ENCODE results near the gene CEP41.
"Not testable (repeated sequence)": the region's sequence is repeated elsewhere in the genome, so short reads cannot be mapped to it uniquely, and the experiment has no call there.

The CEP41 gene

GRCh38 chr7:130461272-130461671, 20.5 kb upstream of the CEP41 start:
- DNase-seq: no peak

GRCh38 chr7:130458257-130458656, 17.4 kb upstream of the CEP41 start:
- DNase-seq: no peak

GRCh38 chr7:130454959-130455358, 14.1 kb upstream of the CEP41 start:
- no peak for DNase-seq

- no peak for DNase-seq
These were observed 12.1 kb upstream of the CEP41 start for GRCh38 chr7:130452951-130453350.

DNA sequence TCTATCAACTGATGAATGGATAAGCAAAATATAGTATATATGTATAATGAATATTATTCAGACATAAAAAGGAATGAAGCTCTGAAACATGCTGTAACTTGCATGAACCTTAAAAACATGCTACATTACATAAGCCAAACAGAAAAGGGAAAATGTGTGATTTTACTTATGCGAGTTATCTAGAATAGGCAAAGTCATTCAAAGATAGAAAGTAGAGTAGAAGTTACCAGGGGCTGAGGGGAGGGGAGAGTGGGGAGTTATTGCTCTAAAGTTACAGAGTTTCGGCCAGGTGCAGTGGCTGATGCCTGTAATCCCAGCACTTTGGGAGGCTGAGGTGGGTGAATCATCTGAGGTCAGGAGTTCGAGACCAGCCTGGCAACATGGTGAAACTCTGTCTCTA, 10.5 kb upstream of the CEP41 start:
- not testable (repeated sequence) for DNase-seq

DNA sequence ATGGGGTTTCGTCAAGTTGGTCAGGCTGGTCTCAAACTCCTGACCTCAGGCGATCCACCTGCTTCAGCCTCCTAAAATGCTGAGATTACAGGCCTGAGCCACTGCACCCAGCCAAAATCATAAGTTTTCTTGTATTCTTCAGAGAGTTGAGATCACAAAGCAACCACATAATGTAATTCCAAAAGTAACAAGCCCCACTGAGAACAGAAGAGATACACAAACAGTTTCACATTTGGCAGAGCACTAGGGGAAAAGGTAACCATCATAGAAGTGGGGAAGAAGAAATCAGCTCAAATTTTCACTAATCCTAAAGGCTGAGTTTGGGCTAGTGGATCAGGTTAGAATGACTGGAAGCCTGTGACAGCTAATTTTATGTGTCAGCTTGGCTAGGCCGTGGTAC, 5.4 kb upstream of the CEP41 start:
- no peak for DNase-seq

GRCh38 chr7:130444751-130445407, 4.1 kb upstream of the CEP41 start:
- DNase-seq: no peak

GRCh38 chr7:130444234-130444633, 3.4 kb upstream of the CEP41 start:
- no peak for DNase-seq

DNA sequence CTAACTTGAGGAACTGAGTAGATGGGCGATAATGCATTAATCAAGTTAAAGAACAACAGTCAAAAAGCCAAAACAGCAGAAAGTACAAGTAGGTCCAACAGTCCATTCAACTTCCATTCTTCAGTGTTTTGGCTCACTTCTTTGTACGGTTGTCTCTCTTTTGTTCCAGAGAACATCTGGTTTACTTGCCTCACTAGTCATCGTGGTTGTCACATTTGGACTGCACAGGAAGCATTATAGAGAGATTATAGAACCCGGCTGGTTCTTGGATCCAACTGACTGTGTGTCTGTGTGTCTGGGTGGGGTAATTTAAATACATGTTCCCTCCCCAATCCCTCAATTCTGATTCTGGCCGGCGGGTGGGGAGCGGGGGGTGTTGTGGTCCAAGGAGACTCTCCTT, 1.8 kb upstream of the CEP41 start:
- no peak for DNase-seq

GRCh38 chr7:130441408-130441869, 623 bp upstream of the CEP41 start:
- no peak for DNase-seq

DNA sequence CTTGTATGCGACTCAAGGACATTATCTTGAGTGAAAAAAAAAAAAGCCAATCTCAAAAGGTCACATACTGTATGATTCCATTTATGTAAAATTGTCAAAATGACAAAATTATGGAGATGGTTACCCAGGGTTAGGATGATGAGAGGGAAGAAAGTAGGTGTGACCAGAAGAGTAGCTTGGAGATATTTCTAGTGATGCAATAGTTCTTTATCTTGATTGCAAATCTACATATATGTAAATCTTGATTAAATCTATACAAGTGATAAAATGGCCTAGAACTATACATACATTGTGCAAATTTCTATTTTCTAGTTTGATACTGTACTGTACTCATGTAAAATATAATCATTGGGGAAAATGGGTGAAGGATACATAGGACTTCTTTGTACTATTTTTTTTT, 4.6 kb downstream of the CEP41 start:
- no peak for DNase-seq

DNA sequence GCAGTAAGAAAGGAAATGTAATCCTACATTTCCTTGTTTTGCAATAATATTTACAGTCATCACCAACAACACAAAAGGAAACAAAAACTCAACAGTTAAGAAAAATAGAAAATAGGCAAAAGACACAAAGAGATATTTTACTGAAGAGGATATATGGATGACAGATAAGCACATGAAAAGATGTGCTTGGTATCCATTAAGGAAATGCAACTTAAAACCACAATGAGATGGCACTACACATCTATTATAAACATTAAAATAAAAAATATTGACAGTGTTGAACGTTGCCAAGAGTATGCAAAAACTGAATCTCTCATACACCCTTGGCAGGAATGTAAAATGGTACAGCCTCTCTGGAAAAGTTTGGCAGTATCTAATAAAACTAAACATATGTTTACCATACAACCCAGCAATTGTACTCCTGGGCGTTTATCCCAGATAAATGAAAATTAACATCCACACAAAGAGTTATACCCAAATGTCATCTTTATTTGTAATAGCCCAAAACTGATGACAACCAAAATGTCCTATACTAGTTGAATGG, 5.4 kb downstream of the CEP41 start:
- no peak for DNase-seq

DNA sequence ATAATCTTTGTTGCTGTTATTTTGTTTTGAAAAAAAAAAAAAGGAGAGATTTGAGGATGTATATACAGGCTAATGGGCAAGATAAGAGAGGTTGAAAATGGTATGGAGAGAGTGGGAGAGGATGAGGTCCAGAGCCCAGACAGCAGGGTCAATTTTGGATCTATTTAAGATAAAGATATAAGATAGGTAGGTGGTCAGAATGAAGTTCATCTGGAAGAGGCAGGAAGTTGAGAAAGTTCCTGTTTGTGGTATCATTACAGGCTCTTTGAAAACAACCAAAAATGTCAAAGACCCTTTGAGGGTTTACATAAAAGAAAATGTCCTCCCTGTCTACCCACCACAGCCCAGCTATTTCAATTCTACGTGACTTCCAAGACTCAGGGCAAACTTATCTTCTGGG, 7.5 kb downstream of the CEP41 start:
- no peak for DNase-seq

DNA sequence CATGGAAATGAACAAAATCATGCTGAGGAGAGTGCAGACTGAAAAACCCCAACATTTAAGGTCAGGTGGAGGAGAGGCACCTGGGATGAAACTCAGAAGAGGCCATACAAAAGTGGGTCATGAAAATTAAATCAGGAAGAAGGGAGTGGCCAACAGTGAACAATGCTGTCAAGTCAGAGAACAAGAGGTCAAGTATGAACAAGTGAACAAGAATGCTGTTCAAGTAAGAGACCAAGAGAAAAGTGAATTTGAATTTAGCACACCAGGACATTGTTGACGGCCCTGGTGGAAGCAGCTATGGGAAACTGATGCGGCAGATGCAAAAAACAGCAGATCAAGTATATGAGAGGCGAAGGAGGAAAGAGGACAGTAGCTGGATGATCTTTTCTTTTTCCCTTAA, 7.9 kb downstream of the CEP41 start:
- DNase-seq: no peak

DNA sequence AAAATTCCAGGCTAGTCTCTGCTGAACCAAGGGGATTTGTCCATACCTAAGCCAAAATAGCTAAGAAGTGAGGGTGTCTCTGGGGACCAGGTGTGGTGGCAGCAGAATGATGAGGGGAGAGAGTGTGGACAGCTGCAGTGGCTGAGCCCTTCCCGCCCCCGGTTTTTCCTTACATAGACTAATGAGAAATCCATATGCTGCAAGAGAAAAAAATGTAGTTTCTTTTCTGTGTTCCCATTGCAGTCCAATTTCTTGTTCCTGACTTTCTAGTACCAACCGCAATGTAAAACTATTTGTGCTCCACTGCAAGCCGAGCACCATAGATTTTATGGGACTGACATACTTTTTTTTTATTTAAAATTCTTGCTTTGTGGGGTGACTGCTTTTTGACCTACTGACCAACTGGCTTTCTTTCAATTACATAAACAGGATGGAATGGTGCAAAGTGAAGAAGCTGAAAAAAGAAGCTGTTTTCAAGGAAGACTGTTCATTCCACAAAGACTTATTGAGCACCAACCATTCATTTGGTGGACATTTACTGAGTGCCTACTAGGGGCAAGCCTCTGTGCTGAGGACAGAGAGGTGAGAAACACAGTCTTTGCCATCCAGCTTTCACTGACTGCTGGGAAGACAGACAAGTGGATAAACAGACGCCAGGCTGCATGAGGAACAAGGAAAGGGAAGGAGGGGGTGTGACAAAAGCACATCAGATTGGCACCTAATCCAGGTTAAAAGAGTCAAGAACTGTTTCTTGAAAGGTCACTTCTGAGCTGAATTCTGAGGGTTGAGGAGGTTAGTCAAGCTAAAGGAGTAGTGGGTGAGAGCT, 9.8 kb downstream of the CEP41 start:
- DNase-seq: no peak

DNA sequence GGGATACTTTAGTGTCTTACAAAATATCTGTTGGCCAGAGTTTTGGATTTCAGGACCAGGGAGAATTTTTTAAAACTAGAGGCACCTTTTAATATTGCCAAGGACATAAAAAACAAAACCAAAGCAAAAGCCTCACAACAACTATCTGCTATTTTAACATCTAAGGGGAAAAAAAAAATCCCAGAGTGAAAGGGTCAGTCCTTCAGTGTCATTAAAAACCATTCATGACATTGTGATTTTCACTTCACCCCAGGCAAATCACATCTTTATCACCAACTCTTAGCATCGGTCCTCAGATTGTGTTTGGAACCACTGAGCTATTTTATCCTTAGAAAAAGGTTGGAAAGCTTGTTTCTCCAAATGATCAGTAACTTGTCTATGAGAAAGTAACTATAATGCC, 10.7 kb downstream of the CEP41 start:
- no peak for DNase-seq

DNA sequence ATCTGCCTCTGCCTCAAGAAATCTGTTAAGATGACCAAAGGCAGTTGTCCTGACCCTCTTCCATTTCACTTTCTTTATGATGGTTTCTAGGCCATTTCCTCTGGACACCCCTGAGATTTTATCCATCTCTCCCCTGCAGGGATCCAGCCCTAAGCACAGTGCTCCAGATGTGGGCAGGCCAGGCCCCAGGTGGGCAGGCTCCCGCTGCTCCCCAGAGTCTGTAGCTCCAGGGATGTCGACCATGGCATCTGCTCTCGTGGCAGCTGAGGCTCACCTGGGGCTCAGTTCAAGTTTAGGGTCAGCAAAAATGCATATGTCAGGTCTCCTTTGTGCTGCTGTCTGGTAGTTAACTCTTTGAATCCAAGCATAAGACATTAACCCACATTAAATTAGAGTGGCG, 11.8 kb downstream of the CEP41 start:
- no peak for DNase-seq

DNA sequence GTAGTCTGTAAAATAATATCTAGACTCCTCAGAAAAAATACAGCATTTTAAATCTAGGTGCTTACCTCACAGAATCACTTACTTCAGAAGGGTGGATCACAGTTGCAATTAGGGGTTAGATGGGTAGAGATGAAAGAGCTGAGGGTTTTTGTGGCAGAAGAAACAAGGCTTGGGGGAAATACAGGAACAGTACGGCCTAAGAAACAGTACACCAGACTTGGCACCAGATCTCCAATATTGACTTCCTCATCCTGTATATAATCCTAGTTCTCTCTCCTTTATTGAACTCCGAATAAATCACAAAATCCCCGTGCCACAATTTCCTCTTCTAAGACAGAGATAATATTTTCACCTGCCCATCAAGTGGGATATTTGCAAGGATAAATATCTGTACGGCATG, 14.3 kb downstream of the CEP41 start:
- no peak for DNase-seq

GRCh38 chr7:130425796-130426195, 15.0 kb downstream of the CEP41 start:
- no peak for DNase-seq

GRCh38 chr7:130423501-130424037, 17.2 kb downstream of the CEP41 start:
- no peak for DNase-seq

- no peak for DNase-seq
These were observed 19.1 kb downstream of the CEP41 start for GRCh38 chr7:130421684-130422083.

GRCh38 chr7:130420943-130421578, 19.8 kb downstream of the CEP41 start:
- no peak for DNase-seq

DNA sequence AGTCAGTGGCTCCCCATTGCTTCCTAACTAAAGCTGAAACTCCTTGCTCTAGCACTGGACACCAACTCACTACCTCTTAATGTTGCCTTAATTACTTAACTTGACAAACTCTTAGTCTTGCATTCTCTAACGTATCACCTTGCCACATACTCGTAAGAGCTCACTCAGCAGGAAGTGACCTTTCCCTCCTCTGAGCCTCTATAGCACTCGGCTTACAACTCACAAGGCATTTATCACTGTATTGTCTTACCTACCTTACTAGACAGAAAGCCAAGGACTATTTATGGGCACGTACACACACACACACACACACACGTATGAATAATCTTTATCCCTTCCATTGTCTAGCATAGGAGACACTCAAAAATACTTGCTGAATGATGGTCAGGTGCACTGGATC, 21.2 kb downstream of the CEP41 start:
- DNase-seq: no peak

- no peak for DNase-seq
These were observed 22.5 kb downstream of the CEP41 start for GRCh38 chr7:130418306-130418705.

Data from islet precursor cell (in vitro differentiated cells).